ENCODE results near the gene OR56A5.

OR56A5 gene

GRCh38 chr11:5923427-5923776 lies 44.9 kb downstream of the OR56A5 start:
- no peak for TF ChIP-seq CTCF (conservative IDR thresholded peaks at IDR 0.05)

GRCh38 chr11:5922749-5923426 lies 45.4 kb downstream of the OR56A5 start:
- no peak overlapping the region for H3K27ac ChIP-seq
- TF ChIP-seq CTCF (conservative IDR thresholded peaks at IDR 0.05), result no peak

More at GRCh38 chr11:5923427-5923776, 44.9 kb downstream of the OR56A5 start:
- H3K27ac ChIP-seq, result no peak overlapping the region

All from VCaP (cell line).